Eye (tissue), 1 donor: ENCODE results near the gene CEACAM1.
"Not testable (repeated sequence)": the region's sequence is repeated elsewhere in the genome, so short reads cannot be mapped to it uniquely, and the experiment has no call there.

ENCODE experiments used
- DNase-seq: peaks from one replicate; pipeline ENCODE4 v3.0.0-alpha.2; 2015

CEACAM1 gene

DNA sequence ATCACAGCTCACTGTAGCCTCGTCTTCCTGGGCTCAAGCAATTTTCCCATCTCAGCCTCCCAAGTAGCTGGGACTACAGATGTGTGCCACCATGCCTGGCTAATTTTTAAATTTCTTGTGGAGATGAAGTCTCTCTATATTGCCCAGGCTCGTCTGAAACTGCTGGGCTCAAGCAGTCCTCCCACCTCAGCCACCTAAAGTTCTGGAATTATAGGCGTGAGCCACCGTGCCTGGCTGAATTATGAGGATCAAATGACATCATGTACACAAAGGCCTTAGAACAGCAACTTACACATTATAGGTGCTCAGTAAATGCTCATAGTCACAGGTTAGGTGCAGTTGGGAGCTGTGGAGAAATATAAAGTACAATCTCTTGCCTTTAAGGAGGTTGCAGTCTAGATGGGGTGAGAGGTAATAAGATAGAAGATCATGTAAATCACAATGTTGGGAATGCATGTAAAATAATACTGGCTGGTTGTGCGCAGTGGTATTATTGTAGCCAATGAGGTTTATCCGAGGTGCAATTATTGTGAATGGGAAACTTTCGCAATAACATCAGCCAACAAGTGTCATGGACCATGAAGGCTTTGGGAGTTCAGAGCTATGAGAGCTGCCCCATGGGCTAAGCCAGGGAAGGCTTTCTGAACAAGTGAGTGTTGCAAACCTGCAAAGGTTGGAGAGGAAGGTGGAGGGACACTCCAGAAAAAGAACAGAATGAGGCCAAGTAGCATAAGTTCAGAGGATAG lies 55.7 kb downstream of the CEACAM1 start:
- DNase-seq, result no peak

DNA sequence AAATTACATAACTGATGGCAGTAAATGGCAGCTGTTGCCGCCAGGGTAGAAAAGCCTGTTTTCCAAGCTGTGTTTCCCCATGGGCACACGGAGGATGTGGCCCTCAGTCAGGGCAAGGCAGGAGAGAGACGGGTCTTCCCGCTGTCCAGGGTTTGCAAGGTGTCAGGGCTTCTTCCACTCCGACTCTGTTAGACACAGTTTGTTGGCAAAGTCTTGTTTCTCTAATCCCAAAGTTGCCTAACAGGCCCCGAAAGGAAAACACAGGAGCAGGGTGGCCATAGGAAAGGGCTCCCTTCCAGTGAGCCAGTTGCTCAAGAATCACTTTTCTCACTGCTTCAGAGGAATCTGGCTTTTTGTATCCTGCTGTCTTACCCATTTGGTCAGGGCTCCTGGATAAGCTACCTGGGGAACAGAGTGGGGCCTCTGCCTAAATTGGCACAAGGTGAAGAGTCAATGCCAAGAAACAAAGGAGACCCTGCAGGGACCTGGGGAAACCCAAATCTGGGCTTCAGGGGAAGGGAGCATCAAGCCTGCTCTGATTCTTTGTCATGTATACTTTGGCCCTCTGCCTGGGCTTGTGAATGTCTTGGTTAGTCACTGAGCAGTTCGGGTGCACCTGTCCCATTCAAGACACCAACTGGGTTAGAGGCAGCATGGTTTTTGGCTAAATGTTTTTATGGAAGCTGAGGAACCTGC lies 56.6 kb downstream of the CEACAM1 start:
- no peak for DNase-seq

DNA sequence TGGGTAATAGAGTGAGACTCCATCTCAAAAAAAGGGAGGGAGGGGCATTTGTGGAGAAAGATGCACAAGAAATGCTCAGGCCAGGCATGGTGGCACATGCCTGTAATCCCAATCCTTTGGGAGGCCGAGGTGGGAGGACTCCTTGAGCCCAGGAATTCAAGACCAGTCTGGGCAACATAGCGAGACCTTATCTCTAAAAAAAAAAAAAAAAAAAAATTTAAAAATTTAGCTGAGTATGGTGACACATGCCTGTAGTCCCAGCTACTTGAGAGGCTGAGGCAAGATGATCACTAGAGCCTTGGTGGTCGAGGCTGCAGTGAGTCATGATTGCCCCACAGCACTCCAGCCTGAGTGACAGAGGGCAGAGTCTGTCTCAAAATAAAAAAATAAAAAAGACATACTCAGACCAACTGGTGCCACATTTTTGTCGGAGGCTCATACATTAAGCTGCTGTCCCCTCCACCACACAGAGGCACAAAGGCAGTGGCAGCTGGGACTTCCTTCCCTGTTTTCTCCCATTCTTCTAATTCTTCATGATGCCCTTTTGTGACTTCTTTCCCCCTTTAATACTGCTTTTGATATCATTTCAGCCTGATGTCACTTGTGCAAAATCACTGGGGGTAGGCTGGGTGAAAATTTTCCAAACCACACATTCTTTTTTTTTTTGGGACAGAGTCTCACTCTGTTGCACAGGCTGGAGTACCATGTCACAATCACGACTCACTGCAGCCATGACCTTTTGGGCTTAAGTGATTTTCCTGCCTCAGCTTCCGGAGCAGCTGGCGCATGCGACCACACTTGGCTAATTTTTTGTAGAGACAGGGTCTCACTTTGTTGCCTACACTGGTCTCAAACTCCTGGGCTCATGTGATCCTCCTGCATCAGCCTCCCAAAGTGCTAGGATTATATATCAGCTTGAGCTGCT lies 58.7 kb downstream of the CEACAM1 start:
- no peak for DNase-seq

DNA sequence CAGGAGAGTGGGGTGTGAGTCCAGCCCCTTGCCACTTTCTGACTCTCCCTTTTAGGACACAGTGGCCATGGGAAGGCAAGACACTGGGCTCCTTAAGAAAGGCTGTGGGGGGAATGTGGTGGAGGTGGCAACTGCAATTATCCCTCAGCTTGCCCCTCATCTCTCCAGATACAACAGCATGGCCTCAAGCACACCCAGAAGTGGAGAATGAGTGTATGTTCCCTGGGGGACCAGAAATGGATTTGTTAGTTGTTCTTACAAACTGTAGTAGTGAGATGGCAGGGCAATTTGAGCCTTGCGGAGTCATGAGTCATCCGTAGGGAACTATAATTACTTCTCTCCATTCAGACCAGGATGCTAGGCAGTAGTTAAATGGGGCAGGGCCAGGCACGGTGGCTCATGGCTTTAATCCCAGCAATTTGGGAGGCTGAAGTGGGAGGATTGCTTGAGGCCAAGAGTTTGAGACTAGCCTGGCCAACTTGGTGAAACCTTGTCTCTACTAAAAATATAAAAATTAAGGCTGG lies 59.9 kb downstream of the CEACAM1 start:
- no peak for DNase-seq

GRCh38 chr19:42467183-42467760 lies 61.0 kb downstream of the CEACAM1 start:
- no peak for DNase-seq

GRCh38 chr19:42466521-42467182 lies 61.6 kb downstream of the CEACAM1 start:
- DNase-seq, result no peak

DNA sequence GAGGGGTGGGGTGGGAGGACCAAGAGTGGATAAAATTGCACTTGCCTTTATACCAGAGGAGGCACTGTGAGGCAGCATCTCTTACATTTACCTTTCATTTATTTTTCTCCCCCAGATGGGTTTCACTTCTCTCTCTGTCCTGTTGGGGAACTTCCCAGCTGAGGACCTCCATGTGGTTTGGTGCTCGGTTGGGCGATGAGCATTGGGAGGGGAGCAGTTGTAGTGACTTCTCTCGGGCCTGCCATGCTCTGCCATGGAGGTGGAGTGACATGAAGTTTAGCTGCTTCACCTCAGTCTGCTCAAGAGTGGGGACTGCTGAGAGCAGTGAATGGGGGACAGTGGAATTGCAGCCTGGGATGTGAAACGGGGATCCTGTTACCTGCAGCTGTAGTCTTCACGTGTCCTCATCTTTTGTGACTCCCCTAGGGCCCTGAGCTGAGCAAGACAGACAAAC lies 62.4 kb downstream of the CEACAM1 start:
- no peak for DNase-seq

GRCh38 chr19:42461700-42462324 lies 66.5 kb downstream of the CEACAM1 start:
- no peak for DNase-seq

GRCh38 chr19:42461231-42461630 lies 67.0 kb downstream of the CEACAM1 start:
- DNase-seq, result not testable (repeated sequence)

DNA sequence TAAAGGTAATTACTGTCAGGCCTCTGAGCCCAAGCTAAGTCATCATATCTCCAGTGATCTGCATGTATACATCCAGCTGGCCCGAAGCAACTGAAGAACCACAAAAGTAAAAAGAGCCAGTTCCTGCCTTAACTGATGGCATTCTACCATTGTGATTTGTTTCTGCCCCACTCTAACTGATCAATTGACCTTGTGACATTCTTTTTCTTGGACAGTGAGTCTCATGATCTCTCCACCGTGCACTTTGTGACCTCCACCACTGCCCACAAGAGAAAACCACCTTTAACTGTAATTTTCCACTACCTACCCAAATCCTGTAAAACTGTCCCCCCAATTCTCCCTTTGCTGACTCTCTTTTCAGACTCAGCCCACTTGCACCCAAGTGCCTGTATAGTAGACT lies 68.4 kb downstream of the CEACAM1 start:
- no peak for DNase-seq
